HG03139 (cell line): Measurements from ENCODE around the gene MEF2A.
A peak's percentile ranks its signal among the peaks of the same experiment; 100 is the strongest.

Experiments used
- ATAC-seq: cut with Tn5 transposase; IDR thresholded peaks from one replicate; pipeline ENCODE4 v1.9.1; 2021; ENCODE audit not compliant: unreplicated experiment

MEF2A gene

GRCh38 chr15:99696096-99696495, 130.3 kb downstream of the MEF2A start:
- no peak for ATAC-seq

- ATAC-seq: no peak
Measured at GRCh38 chr15:99702895-99703602, 137.3 kb downstream of the MEF2A start.

GRCh38 chr15:99703603-99704443, 138.0 kb downstream of the MEF2A start:
- peak; percentile 44 for ATAC-seq

- ATAC-seq: peak; percentile 70
Measured at GRCh38 chr15:99704444-99704838, 138.7 kb downstream of the MEF2A start.

GRCh38 chr15:99706557-99707303, 140.9 kb downstream of the MEF2A start:
- no peak for ATAC-seq

DNA sequence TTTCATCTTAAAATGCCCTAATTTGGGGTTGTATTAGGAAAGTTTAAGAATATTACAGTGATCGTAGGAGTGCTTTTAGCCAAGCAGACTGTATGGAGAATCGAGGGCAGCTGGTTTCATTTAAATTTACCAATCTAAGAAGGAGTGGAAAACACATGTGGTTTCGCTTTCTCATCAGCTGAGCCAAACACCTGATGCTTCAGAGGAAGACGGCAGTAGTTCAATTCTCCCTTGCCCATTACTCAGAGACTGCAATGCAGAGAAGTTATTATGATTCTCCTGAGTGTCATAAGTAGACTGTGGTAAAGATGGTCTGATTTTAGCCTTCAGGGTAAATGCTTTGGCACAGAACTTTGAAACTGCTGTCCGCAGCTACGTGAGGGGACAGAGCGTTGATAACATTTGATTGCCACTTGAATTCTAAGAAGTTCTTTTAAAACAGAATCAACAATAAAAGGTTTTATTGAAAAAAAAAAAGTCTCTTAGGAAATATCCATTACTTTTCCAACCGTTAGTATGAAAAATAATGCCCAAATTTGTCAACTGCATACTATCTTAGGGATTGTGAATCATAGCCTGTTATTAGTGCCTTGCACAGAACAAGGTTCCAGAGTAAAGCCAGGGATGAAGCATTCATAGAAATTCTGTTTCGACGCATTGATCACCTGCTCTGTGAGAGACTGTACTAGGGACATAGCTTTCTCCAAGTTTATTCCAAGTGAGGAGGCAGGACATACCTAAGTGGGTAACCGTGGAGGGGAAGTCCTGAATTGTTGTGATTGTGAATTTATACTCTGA, 141.9 kb downstream of the MEF2A start:
- no peak for ATAC-seq

DNA sequence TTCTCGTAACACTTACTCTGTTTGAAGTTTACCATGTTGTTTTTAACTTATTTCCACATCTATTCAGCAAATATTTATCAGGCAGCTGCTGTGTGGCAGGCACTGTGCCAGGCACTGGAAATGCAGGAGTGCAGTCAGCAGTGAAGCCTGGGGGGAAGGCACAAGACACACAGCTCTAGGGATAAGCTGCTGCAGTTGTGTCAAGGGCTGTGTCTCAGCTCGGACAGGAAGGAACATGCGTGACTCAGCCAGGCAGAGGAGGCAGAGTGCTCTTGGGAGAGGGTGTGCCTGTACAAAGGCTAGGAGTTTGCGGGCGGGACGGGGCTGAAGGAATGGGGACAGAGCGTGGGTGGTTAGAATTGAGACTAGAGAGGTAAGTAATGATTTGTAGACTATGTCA, 142.8 kb downstream of the MEF2A start:
- ATAC-seq: no peak

DNA sequence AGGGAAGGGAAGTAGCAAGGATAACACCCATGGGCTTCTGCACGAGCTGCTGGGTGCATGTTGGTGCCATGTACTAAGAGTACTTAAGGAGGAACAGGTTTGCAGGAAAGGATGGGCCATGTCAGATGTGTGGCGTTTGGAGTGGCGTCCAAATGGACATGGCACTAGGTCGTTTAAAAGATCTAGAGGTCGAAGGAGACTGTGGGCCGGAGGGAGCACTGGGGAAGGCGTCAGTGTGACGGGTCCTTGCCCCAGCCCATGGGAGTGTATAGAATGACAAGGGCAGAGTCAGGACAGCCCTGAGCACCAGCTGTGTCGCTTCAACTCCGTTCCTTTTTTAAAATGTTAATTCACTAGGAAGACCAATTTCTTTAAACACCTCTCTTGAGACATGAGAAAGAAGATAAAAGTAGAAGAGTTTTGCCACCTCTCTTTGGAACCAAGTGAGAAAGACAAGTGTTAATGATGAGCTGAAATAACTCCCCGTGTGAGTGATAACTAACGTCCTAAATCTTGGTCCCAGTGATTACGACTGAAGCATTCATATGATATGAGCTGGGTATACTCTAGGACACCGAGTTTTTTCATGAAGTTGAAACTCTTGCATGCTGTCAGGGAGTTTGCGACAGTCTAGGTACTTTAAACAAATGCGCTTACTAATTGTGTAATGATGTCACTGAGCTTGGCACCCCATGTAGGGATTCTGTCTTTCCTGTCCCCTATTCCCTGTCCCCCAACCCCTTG, 143.6 kb downstream of the MEF2A start:
- ATAC-seq: no peak

DNA sequence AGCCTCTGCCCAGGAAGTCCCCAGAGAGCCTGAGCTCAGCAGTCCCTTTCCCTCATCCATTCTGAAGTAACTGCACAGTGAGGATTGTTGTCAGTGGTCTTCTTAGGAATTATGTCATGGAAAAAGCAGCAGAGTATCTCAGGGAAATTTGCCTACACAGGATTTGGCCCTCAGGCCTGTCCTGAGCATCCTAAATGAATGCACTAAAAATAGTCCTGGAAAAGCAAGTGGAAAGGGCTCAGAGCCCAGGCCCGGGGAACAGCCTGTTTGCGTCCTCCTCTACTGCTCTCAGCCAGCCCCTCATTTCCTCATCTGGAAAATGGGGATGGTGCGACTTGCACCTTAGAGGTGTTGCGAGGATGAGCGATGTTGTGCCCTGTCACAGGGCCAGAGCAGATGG, 145.8 kb downstream of the MEF2A start:
- ATAC-seq: no peak

DNA sequence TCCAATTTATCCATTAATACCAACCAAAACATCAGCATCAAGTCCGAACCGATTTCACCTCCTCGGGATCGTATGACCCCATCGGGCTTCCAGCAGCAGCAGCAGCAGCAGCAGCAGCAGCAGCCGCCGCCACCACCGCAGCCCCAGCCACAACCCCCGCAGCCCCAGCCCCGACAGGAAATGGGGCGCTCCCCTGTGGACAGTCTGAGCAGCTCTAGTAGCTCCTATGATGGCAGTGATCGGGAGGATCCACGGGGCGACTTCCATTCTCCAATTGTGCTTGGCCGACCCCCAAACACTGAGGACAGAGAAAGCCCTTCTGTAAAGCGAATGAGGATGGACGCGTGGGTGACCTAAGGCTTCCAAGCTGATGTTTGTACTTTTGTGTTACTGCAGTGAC, 146.6 kb downstream of the MEF2A start:
- ATAC-seq: no peak

DNA sequence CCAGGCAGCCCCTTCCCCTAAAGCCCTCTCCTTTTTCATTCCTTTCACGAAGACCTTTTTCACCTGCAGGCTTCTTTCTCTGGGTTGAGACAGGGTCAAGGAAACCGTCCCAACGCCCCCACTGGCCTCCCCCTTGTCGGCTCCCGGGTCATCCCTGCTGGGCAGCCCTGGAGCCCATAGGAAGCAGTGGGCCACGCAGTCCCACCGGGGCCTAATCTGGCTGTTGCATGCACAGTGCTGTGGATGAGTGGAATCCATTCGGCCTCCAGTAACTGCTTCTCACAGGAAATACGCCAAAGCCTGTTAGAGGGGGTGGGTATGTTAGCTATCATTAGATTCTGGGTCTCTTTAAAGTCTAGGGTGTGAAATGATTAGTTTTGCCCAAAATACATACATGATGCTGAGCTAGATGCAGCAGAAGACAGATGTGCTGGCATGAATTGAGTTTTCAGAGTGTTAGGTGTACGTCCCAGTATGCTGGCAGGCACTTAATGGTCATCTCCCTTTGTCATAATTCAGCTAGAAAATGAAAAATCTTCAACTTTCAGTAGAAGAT, 150.8 kb downstream of the MEF2A start:
- ATAC-seq: no peak

GRCh38 chr15:99717161-99718009, 151.6 kb downstream of the MEF2A start:
- no peak for ATAC-seq

DNA sequence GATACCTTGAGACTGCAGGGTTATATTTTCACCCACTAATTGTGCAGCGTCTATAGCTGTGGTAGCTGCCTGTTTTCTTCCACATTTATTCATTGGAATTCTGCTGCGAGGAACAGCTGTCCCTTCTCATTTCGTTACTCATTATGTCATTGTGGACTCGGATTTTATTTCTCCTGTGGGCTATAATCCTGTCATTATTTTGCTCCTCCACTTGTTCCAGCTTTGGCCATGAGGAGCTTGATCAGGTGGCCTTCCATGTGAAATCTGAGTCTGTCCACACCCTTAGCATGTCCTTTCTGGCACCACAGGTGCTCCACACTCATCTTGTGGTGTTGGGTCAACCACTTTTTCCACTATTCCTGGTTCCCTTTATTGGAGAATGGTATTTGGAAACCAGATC, 152.6 kb downstream of the MEF2A start:
- ATAC-seq: no peak

DNA sequence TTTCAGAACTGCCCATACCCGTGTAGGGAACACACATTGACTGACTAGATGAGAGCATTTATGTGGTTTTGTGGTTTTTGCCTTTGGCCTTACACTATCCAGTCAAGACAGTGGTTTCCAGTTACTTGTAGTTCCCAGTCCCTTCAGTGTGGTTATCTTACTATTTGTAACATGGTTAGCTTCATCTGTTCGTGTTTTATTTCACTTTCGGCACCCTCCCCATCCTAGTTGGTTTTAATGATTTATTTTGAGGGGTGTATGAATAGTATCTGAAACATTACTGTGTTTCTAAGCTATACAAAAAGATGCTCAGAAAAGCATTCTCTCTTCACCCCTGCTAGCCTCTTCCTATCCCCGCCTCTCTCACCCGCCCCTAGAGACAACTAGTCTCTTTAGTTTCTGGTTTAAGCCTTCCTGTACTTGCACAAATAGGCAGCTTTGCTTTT, 153.3 kb downstream of the MEF2A start:
- ATAC-seq: peak; percentile 76

DNA sequence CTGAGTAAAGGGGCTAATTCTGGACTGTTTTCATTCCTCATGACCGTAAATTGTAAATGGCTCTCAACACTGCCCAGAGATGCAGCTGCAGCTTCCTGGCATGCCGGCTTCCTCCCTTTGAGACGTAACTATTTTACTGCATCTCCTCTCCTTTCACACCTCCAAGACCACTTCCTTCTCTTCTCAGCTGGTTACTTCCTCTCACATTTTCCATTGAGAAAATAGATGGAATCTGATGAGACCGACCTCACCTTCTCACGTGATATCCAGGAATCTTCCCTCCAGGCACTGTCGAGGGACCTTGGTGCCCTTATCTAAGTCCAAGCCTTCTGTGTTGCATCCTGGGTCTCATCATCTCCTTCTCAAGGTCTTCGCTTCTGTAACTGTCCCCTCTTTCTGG, 154.7 kb downstream of the MEF2A start:
- ATAC-seq: no peak

DNA sequence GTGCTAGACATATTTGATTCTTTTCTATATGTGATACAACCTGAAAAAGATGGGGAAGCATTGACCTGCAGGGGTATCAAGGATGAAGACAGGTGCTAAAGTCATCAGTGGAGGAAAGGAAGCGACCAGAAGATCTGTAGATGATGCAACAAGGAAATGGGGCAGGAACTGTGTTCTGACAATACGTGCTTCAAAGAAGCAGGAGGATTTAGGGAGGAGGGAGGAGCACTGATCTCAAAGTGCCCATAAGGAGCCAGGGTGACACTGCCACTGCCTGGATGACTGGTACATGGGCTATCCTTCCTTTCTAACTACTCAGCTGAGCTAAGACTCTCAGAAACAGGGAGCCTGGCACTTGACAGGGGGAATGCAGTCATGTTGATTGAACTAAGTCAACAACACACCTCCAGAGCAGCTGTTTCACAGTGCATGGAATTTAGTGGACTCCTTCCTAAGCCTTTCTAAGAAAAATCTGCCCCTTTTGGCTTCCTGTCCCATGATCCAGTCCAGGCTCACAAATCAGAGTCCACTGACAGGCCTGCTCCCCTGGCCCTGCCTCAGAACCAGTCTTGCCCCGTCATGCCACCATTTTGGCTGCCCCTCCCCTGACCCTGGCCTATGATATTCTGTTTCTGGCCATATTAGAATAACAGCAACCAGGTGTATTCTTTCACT, 155.5 kb downstream of the MEF2A start:
- no peak for ATAC-seq

GRCh38 chr15:99721896-99722295, 156.1 kb downstream of the MEF2A start:
- ATAC-seq: no peak

DNA sequence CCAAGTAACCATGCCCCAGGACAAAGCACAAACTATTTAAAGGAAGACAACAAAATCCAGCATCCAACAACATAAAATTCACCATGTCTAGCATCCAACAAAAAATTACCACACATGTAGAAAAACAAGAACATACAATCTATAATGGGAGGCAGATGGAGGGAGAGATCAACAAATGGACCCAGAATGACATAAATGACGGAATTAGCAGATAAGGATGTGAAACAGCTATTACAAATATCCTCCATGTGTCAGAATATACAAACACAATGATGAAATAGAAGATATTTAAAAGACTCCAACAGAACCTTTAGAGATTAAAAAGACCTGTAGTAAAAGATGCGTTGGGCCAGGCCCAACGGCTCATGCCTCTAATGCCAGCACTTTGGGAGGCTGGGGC, 156.6 kb downstream of the MEF2A start:
- ATAC-seq: no peak
